Measurements from ENCODE around the gene UGT1A3. TPM values are rescaled to one million over a fixed set of nuclear protein-coding genes. Genes with fewer than 3 reads are reported as not detected.
"Not testable (repeated sequence)": the region's sequence is repeated elsewhere in the genome, so short reads cannot be mapped to it uniquely, and the experiment has no call there.

Gene UGT1A3
- total RNA-seq, 2 experiments from 2014 or later: not detected

- POLR2A ChIA-PET: interaction anchor here (0.6 kb wide), 1 partner anchor 24 kb away, joined by 4 read pairs; no protein-coding TSS in a partner anchor
- intact Hi-C loops (cut with DNase I, micrococcal nuclease): no loop called here
- H3K27ac Mint-ChIP-seq: no peak overlapping the region
- no peak for ATAC-seq (ENCODE audit: poor library complexity)
- no peaks in the 10 kb centered on the region for H3K4me1 Mint-ChIP-seq (ENCODE audit: low read depth)
- Histone ChIP-seq H3K36me3 (ENCODE audit: insufficient read depth, low read length) (no peaks in the 10 kb centered on the region), H3K4me1 (ENCODE audit: insufficient read depth, low read length) (no peaks in the 10 kb centered on the region), H3K27ac (ENCODE audit: low read depth in 1 of 2, low read length in 2 of 2) (no peak overlapping the region), H3K9me3 (ENCODE audit: control insufficient read depth in 1 of 2, insufficient read depth in 1 of 2, low read length in 2 of 2) (peaks cover 0 to 7% of the 10 kb centered on the region in 2 experiments), H3K27me3 (ENCODE audit: control insufficient read depth in 1 of 2, insufficient read depth in 2 of 2, low read length in 2 of 2) (peaks cover 0 to 6% of the 10 kb centered on the region in 2 experiments), H3K4me3 (ENCODE audit: low read length) (no peak overlapping the region)
- no peak for TF ChIP-seq CTCF (IDR thresholded peaks at IDR 0.05)
- DNase-seq: no peak
- H3K36me3 Mint-ChIP-seq (ENCODE audit: low read depth): no peaks in the 10 kb centered on the region
- CTCF ChIA-PET: no interaction called here
- H3K27me3 Mint-ChIP-seq: peaks cover 35% of the 10 kb centered on the region
- H3K9me3 Mint-ChIP-seq: no peaks in the 10 kb centered on the region
- H3K4me3 Mint-ChIP-seq: no peak overlapping the region
These were observed 12.0 kb downstream of the UGT1A3 start for GRCh38 chr2:233740870-233741269.

GRCh38 chr2:233743464-233744259 is 14.8 kb downstream of the UGT1A3 start:
- Mint-ChIP-seq H3K9me3 (no peaks in the 10 kb centered on the region), H3K4me1 (ENCODE audit: low read depth) (no peaks in the 10 kb centered on the region), H3K27me3 (peaks cover 30% of the 10 kb centered on the region), H3K27ac (no peak overlapping the region), H3K36me3 (ENCODE audit: low read depth) (no peaks in the 10 kb centered on the region), H3K4me3 (no peak overlapping the region)
- no peaks in the 10 kb centered on the region for H3K36me3 ChIP-seq (ENCODE audit: insufficient read depth, low read length)
- ChIA-PET POLR2A (no interaction called here), CTCF (no interaction called here)
- H3K4me3 ChIP-seq (ENCODE audit: low read length): no peak overlapping the region
- ATAC-seq (ENCODE audit: poor library complexity): no peak
- peaks cover 0 to 7% of the 10 kb centered on the region in 2 experiments for H3K9me3 ChIP-seq (ENCODE audit: control insufficient read depth in 1 of 2, insufficient read depth in 1 of 2, low read length in 2 of 2)
- intact Hi-C loops (cut with DNase I, micrococcal nuclease): no loop called here
- no peak for TF ChIP-seq CTCF (IDR thresholded peaks at IDR 0.05)
- H3K27me3 ChIP-seq (ENCODE audit: control insufficient read depth in 1 of 2, insufficient read depth in 2 of 2, low read length in 2 of 2): peaks cover 0 to 3% of the 10 kb centered on the region in 2 experiments
- H3K27ac ChIP-seq (ENCODE audit: low read depth in 1 of 2, low read length in 2 of 2): no peak overlapping the region
- no peak for DNase-seq
- no peaks in the 10 kb centered on the region for H3K4me1 ChIP-seq (ENCODE audit: insufficient read depth, low read length)

- H3K4me3 Mint-ChIP-seq: no peak overlapping the region
- TF ChIP-seq CTCF (IDR thresholded peaks at IDR 0.05): no peak
- no peak for DNase-seq
These were observed 16.4 kb downstream of the UGT1A3 start for GRCh38 chr2:233745073-233745755.

GRCh38 chr2:233745838-233746237 is 17.0 kb downstream of the UGT1A3 start:
- intact Hi-C loops (cut with DNase I, micrococcal nuclease); CTCF ChIA-PET; H3K36me3 ChIP-seq (ENCODE audit: insufficient read depth, low read length): not testable (repeated sequence)

More at GRCh38 chr2:233745073-233745755, 16.4 kb downstream of the UGT1A3 start:
- no peak for ATAC-seq (ENCODE audit: poor library complexity)
- CTCF ChIA-PET: no interaction called here
- H3K27me3 Mint-ChIP-seq: peaks cover 25% of the 10 kb centered on the region
- Histone ChIP-seq H3K4me3 (ENCODE audit: low read length) (no peak overlapping the region), H3K9me3 (ENCODE audit: control insufficient read depth in 1 of 2, insufficient read depth in 1 of 2, low read length in 2 of 2) (peaks cover 0 to 7% of the 10 kb centered on the region in 2 experiments), H3K27ac (ENCODE audit: low read depth in 1 of 2, low read length in 2 of 2) (no peak overlapping the region), H3K27me3 (ENCODE audit: control insufficient read depth in 1 of 2, insufficient read depth in 2 of 2, low read length in 2 of 2) (peaks cover 0 to 3% of the 10 kb centered on the region in 2 experiments), H3K4me1 (ENCODE audit: insufficient read depth, low read length) (no peaks in the 10 kb centered on the region), H3K36me3 (ENCODE audit: insufficient read depth, low read length) (no peaks in the 10 kb centered on the region)
- intact Hi-C loops (cut with DNase I, micrococcal nuclease): no loop called here
- H3K27ac Mint-ChIP-seq: no peak overlapping the region
- no peaks in the 10 kb centered on the region for H3K9me3 Mint-ChIP-seq
- H3K4me1 Mint-ChIP-seq (ENCODE audit: low read depth): no peaks in the 10 kb centered on the region
- no peaks in the 10 kb centered on the region for H3K36me3 Mint-ChIP-seq (ENCODE audit: low read depth)
- POLR2A ChIA-PET: no interaction called here

More at GRCh38 chr2:233745838-233746237, 17.0 kb downstream of the UGT1A3 start:
- H3K36me3 Mint-ChIP-seq (ENCODE audit: low read depth); H3K27ac ChIP-seq (ENCODE audit: low read depth in 1 of 2, low read length in 2 of 2); H3K27me3 ChIP-seq (ENCODE audit: control insufficient read depth in 1 of 2, insufficient read depth in 2 of 2, low read length in 2 of 2); H3K27ac Mint-ChIP-seq; H3K4me1 Mint-ChIP-seq (ENCODE audit: low read depth); ATAC-seq (ENCODE audit: poor library complexity); H3K4me3 Mint-ChIP-seq; POLR2A ChIA-PET; H3K9me3 Mint-ChIP-seq; H3K4me3 ChIP-seq (ENCODE audit: low read length); DNase-seq; H3K4me1 ChIP-seq (ENCODE audit: insufficient read depth, low read length): not testable (repeated sequence)
- peaks cover 0 to 12% of the 10 kb centered on the region in 2 experiments for H3K9me3 ChIP-seq (ENCODE audit: control insufficient read depth in 1 of 2, insufficient read depth in 1 of 2, low read length in 2 of 2)
- H3K27me3 Mint-ChIP-seq: peaks cover 22% of the 10 kb centered on the region
